CD4-positive, alpha-beta T cell treated with Interleukin-4 for 1 hour (primary cell): ENCODE measurements around the gene MKRN2.

Source experiments
- DNase-seq, 2 donors: peaks; one replicate each; pipeline ENCODE4 v3.0.0-alpha.2; 2020 to 2022

The MKRN2 gene

DNA sequence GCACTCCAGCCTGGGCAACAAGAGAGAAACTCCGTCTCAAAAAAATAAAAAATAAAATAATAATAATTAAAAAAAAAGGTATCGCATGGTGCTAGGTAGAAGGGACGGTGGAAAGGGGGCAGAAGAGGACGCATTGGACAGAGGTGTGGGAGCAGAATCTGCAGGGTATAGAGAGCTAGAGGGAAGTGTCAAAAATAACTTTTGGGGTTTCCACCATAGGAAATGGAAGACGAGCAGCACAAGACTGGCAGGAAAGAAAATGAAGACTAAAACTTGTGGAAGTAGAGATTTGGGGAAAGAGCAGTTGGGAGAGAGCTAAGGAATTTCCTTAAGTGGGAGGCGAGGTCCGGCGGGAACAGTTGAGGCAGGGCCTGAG lies 585 bp upstream of the MKRN2 start:
- DNase-seq, result no peak

DNA sequence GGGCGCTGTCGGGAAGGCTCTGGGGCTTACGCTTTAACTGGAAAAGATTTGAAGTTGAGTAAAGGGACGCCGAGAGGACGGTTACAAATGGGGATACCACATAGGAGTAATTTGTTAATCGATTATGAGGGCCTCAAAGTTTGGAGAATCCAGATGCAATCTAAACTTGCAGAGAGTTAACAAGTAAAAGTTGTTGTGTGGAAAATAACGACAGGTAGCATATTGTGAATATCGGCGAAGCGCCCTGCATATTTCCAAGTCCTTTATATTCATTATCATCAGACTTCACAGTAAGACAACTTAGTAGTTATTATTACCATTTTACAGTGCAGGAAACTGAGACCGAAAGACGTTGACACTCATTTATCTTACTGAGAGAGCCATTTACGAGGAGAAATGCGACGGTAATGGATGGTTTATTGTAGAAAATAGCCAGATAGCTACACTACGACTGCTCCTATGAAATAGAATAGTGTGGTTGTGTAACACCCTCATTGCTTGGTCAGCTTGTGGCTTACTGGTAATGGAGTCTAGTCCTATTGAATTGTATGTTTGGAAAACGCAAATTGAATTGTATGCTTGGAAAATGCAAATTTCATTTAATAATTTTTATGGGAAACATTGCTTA lies 700 bp downstream of the MKRN2 start:
- DNase-seq, result no peak

- DNase-seq, result no peak
These were observed 1.8 kb downstream of the MKRN2 start for GRCh38 chr3:12558706-12559105.

DNA sequence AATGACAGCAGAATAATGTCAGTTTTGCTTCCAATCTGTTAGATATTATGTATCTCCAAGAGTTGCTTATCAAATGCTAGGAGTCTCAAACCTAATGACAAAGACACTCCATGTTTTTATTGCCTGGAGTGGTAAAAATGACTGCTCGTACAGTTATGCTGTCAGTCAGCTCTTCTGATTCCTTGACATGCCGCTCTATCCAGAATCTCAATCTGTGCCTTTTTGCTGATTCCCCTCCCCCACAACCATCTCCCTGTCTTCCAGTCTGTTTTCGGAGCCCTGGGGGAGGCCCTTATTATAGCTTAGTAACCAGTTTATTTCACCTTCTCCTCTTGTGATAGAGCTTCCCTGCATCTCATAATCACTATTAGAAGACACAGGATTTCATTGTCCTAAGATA lies 2.6 kb downstream of the MKRN2 start:
- no peak for DNase-seq

DNA sequence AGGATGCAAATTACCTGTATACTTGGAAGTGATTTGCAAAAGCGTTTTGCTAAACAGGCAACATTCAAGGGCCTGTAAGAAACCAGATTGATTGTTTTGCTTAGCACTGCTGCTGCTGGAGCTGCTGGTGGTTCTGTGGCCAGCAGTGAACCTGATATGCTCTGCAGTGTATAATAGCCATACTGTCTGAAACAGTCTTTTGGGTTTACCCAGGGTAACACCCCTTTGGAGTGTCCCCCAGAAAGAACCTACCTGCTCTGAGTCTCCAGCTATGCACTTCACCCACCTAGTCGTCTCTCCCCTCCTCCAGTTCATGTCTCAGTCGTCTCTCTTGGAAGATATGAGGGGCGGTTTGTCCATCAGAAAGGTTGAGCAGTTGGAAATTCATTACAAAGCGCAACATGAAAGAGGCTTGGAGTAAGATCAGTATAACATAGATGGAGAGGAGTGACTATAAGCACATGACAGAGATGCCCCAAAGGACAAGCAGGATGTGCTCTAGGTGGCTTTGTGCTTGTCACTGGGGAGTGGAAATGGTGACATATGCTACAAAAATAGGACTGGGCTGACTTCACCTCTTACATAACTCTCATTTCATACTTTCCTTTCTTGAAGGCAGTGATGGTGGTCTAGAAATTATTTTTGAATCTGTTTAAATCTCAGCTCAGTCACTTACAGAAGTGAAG lies 3.8 kb downstream of the MKRN2 start:
- no peak for DNase-seq

- no peak for DNase-seq
These were observed 4.5 kb downstream of the MKRN2 start for GRCh38 chr3:12561397-12561796.

GRCh38 chr3:12562451-12562850 lies 5.6 kb downstream of the MKRN2 start:
- DNase-seq, result no peak

GRCh38 chr3:12566976-12567375 lies 10.1 kb downstream of the MKRN2 start:
- no peak for DNase-seq

GRCh38 chr3:12568747-12569146 lies 11.9 kb downstream of the MKRN2 start:
- no peak for DNase-seq

GRCh38 chr3:12569836-12570235 lies 12.9 kb downstream of the MKRN2 start:
- DNase-seq, result no peak

DNA sequence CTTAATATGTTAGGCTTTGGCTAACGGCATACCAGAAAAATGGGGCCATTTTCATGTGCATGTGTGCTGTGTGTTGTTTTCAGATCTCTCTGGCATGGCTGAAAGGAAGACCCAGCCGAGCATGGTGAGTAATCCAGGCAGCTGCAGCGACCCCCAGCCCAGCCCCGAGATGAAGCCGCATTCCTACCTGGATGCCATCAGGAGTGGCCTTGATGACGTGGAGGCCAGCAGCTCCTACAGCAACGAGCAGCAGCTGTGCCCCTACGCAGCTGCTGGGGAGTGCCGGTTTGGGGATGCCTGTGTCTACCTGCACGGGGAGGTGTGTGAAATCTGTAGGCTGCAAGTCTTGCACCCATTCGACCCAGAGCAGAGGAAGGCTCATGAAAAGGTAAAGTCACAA lies 15.1 kb downstream of the MKRN2 start:
- DNase-seq, result no peak

DNA sequence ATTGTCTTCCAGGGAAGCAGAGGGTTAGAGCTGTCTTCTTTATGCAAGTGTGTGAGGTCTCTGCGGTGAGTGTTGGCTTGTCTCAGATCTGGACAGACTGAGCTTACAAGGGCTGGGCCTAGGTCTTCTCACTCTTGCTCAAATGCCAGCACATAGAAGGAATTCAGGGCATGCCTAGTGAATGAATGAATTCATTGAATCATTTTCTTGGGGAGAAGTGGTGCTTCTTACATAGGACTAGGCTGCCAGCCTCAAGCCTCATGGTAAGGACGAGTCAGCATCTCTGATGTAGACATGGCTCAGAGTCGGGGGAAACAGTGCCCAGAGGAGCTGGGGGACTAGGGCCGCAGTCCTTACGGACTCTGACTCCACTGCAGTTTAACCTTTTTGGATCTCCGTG lies 17.2 kb downstream of the MKRN2 start:
- DNase-seq, result no peak

DNA sequence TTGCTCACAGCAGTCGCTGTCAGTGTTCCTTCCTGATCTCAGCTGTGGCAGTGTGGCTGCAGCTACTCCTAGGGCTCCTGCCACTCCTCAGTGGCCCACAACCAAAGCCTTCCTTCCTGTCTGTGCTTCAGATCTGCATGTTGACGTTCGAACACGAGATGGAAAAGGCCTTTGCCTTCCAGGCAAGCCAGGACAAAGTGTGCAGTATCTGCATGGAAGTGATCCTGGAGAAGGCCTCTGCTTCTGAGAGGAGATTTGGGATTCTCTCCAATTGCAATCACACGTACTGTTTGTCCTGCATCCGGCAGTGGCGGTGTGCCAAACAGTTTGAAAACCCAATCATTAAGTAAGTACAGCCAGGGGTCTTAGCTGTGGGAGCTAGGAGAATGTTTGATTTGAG lies 17.8 kb downstream of the MKRN2 start:
- no peak for DNase-seq

GRCh38 chr3:12577379-12577778 lies 20.5 kb downstream of the MKRN2 start:
- no peak for DNase-seq

DNA sequence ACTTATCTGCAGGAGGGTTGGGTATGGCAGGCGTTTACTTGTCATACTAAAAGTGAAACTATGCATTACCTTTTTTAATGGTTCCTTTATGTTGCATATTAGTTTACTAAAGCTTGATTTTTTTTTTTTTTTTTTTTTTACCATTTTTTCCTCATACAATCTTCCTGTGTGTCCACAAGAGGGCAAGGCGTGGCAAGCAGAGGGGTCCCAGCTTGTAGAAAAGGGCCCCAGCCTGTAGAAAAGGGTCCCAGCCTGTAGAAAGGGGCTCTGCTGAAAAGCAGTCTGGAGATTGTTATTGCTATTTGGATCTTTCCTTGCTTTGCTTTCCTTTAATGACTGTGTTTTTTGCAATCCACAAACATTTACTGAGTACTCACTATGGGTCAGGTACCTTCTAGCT lies 21.9 kb downstream of the MKRN2 start:
- no peak for DNase-seq

DNA sequence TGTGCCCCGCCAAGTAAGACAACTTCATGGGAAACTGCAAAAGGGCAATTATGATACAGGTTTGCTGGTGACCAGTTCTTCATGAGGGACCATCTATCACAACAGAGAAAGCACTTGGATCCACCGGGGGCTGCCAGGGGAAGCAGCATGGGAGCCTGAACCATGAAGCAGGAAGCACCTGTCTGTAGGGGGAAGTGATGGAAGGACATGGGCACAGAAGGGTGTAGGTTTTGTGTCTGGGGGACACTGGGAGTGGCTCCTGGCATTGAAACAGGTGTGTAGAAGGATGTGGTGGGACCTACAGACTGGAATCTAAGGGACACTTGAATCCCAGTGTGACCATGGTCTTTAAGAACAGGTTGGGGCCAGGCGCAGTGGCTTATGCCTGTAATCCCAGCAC lies 22.6 kb downstream of the MKRN2 start:
- DNase-seq, result no peak

- no peak for DNase-seq
These were observed 23.0 kb downstream of the MKRN2 start for GRCh38 chr3:12579905-12580304.

- no peak for DNase-seq
These were observed 25.8 kb downstream of the MKRN2 start for GRCh38 chr3:12582730-12583129.

GRCh38 chr3:12583280-12583679 lies 26.4 kb downstream of the MKRN2 start:
- DNase-seq, result no peak

- no peak for DNase-seq
These were observed 27.2 kb downstream of the MKRN2 start for GRCh38 chr3:12584083-12584482.

DNA sequence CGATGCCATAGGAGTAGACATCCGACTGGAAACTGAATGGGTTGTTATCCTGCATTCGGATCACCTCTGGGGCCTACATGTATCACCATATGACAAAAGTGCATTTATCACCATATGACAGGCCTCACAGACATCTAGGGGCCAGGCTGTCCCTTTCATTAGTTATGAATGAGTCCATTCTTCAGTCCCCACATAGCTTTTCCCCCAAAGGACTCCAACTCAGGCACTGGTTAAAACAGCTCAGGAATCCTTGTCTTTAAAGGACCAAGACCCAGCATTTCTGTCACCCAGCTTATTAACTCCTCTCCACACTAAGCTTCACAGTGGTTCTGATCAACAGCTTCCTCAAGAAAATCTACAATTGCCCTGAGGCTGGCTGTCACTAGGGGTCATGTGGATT lies 28.3 kb downstream of the MKRN2 start:
- DNase-seq, result no peak

GRCh38 chr3:12585970-12586369 lies 29.1 kb downstream of the MKRN2 start:
- no peak for DNase-seq

DNA sequence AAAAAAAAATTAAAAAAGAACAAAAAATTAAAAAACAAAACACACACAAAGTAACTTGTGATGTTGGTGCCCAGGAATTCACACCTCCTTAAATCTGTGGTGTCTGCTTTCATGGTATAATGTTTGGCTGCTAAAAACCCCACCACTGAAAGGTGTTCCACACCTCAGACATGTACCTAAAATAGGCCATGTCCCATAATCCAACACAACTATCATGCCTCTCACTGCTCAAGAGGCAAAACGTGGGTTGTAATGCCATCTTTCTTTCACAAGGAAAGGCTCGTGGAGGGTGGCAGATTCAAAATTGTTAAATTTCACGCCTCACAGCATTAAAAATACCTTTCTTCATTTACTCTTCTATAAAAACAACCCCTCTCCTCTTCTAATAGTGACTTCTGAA lies 29.5 kb downstream of the MKRN2 start:
- no peak for DNase-seq

GRCh38 chr3:12588039-12589009 lies 31.4 kb downstream of the MKRN2 start:
- no peak for DNase-seq
